GM03348 (cell line): ENCODE measurements around the gene MSANTD4.
"Not testable (repeated sequence)": the region's sequence is repeated elsewhere in the genome, so short reads cannot be mapped to it uniquely, and the experiment has no call there.

Source experiments
- DNase-seq: peaks from one replicate; pipeline ENCODE4 v3.0.0; 2012; ENCODE audit warnings: low spot score

Gene MSANTD4

DNA sequence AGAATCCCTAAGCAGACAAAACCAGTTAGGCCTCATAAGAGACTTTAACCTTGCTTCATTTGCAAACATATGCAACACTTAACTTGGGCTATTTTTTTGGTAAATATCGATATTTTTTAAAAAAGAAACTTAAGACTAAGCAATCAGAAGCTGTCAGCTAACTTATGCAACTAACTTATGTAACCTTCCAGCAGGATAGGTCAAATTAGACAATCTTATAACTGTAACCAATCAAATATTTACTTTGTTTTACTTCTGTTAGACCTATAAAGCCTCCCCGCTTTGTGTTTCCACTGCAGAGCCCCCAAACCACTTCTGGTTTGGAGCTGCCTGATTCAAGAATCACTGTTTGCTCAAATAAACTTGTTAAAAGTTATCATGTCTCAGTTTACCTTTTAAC, 8.0 kb downstream of the MSANTD4 start:
- DNase-seq: no peak

DNA sequence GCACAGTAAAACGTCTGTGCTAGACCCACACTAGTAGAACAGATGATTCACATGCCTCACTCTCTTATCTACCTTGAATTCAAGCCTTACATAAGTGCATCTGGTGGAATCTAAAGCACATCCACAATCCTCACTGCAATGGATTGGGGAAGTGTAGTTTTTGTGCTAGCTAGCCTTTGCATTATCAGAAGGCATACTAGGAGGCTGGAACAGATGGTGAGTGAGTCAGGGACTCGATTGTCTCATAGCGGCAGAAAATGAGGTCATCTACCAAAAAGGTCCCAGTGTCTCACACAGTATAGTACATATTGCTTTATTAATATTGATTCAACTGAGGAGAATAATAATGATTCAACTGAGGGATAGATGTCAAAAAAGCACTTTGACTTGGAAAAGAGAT, 9.3 kb downstream of the MSANTD4 start:
- peak; percentile 9 for DNase-seq

DNA sequence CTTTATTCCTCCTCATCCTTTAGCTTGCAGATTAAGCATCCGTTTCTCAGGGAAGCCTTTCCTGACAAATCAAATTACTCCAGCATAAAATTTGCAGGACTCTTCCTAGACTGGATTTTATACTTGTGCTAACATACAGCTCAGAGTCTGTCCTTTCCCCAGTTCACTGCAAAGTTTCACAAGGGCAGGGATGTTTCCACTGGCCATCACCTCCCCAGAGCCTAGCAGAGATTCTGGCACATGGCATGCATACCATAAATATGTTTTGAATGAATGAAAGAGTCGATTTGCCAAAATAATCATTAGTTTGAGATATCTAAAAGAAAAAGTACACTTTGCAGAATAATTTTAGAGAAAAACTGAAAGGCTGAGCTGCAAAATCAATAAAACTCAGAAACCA, 10.6 kb downstream of the MSANTD4 start:
- no peak for DNase-seq

DNA sequence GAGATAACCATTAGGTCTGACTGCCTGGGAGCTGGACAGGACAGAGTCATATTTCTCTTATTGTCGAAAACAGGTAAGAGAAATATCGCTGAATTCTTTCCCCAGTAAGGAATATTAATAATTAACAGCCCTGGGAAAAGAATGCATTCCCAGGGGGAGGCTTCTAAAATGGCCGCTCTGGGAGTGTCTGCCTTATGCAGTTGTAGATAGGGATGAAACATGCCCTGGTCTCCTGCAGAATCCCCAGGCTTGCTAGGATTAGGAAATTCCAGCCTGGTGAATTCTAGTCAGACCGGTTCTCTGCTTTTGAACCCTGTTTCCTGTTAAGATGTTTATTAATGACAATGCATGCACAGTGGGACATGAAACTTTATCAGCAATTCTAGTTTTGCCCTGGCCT, 18.9 kb downstream of the MSANTD4 start:
- DNase-seq: not testable (repeated sequence)

DNA sequence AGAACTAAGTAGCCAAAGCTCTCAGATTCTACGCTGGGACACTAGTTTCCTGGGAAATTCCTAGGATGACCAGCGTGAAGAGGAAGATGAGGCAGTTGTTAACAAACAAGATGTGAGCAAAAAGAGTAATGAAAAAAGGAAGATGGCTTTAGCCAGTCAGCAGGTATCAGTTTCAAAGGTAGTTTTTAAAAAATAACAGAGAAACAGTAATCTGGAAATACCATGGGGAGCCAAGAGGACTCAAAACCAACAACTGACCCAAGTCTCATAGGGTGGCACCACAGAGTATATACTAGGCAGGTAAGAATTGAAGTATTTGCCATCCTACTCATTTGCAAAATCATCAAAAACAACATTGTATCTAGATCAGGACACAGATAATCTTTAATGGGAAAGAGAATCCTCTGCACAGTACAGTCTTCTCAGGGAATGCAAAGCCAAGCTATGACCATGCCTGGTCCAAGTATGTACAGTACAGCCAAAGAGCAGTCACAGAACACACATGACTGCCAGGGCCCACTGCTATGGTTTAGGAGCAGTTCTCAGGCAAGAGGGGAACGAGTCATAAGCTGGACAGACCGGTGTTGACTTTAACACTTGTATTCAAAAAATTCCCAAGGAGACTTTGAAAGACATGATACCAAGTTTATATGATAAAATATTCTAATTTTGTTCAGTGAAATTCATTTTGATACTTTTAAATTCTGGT, 20.6 kb downstream of the MSANTD4 start:
- no peak for DNase-seq

DNA sequence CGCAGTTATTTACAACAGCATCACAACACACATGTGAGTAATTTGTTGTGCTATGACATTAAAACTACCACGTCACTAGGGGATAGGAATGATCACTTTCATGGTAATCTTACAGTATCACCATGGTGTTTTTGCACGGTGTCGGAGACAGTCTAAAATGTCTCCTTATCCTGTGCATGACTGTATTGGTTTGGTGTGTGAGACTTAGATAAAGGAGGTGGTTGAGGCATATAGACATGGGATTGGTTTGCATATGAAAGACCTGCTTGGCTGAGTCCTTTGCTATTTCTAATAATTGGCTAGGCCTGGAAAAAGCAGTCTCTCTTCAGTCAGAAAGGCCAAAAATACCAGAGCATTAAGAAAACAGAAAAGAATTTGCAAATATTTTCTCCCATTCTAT, 30.2 kb downstream of the MSANTD4 start:
- DNase-seq: no peak

DNA sequence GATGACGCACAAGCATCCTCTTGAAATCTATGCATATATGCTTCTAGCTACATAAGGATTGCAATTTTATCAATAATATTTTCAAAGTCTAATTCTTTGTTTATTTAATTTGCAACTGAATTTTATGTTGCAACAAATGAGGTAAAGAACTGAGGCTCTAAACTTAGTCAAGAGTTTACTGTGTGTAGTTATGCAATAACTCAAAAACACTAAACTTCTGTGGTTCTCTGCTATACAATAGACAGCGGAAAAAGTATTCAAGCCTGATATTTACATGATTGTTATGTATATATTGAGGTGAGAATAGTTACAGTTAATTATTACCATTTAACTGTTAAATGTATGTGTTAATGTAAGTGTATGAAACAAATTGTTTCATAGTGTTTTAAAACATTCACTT, 32.9 kb downstream of the MSANTD4 start:
- DNase-seq: no peak

DNA sequence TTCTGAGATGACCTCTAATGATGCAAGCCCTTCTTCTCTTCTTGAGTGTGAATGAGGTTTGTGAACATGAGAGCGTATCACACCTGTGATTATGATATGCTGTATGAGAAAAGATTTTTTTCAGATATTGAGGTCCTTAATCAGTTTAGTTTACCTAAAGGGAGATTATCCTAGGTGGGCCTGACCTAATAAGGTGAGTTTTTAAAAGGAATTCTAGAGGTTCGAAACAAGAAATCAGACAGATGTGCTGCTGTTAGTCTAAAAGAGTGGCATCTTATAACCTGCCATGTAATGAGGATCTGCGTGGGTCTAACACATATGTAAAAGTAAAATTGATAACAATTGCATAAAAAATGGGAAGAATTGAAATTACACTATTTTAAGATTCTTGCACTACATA, 33.8 kb downstream of the MSANTD4 start:
- DNase-seq: no peak

DNA sequence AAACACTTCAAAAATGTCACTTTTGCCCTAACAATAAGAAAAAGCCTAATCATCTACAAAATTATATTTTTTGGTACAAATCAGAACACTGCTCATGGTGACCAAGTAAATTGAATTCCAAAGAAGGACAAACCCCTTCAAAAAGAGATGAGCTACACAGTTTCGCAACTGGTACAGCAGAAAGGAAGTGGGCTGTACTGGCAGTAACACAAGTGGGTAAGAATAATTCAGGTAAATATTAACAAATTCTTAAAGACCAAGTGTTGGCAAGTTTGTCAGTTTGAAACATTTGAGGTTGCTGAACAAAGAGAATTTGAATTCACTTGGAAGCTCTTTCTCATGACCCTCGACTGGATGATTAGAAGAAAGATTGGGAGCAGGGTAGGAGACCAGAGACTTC, 35.5 kb downstream of the MSANTD4 start:
- DNase-seq: no peak

DNA sequence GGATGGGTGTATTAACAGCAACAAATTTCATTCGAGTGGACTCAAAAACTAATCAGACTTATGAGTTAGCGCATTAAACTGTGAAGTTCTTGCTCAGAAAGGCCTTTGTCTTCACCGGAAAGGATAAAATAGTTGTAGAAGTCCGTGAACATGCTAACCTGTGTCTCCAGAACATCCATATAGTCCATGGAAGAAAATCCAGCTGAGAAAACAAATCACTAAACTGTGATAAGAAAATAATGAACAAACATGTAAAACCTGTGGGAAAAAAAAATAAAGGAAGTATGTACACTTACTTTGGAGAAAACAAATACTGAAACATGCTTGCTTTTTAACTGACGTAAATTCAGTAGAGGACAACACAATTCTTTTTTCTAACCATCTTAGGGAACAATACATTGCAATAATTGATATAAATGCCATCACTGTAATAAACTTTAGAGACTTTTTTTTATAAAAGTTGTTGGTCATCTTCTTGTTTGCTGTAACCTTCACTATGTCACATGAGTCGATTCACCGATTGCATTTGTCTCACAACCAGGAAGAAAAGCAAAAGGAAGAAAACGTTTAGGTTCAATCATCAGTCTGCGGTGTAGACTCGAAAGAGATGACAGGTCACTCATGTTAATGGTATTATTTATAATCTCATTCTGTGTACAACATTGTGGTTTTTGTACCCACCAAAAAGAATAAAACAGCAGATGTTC, 41.9 kb downstream of the MSANTD4 start:
- DNase-seq: no peak

DNA sequence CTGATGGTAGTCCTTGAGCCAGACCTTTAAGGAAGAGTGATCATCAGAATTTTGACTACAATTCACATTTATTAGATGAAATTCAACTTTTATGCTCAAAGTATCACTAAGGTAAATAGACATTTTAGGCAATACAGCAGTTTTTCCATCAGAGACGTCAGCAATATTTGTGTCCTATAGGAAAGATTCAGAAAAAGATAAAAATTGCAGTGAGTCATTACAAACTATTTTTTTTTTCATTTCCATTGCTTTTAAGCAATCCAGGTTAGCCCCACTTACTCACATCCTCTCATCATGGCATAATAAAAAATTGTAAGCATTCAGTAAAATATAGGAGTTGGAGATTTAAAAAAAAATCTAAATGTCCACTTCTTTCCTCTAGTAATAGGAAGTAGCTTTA, 46.9 kb downstream of the MSANTD4 start:
- no peak for DNase-seq

DNA sequence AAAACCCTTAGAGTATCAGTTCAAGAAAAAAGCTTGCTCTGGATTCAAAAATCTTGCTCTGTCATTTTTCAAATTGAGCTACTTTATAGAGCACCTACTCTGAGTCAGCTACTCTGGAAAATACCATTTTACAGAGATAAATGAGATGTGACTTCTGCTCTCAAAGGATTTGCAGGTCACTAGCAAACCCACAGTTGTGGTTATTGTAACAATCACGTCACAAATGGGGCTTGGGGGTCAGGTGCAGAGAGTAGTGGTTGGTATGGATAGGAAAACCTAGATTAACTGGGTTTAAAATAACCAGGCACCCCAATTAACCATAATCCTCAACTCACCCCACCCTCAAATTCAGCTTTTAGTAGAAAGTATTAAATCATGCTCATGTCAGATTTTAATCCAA, 52.3 kb downstream of the MSANTD4 start:
- no peak for DNase-seq

DNA sequence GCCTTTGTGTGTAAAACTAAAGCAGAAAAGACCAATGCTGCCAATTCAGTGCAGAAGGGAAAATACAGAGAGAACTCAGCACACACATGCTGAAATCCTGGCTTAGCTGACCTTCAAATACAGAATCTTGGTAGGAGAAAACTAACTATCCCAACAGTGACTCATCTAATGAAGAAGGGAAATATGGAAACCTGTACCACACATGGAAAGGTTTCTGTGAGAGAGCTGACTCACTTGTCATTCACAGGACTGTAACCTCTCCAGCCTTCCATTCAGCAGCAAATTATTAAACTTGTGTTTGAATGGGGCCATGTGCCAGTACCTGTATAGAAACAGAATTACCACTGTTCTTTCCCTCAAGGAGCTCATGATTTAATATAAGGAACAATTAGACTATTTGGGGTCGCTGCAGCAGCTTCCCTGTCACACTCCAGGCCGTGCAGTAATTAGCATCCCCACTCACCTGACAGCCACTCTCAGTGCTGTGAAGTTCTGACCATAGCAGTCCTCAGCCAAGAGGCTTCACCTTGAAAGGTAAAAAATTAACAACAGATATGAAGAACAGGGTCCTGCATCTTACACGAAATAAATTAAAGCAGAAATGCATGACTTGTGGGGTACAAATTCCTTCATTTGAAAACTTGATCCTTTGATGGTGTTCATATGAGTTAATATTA, 53.9 kb downstream of the MSANTD4 start:
- DNase-seq: no peak

DNA sequence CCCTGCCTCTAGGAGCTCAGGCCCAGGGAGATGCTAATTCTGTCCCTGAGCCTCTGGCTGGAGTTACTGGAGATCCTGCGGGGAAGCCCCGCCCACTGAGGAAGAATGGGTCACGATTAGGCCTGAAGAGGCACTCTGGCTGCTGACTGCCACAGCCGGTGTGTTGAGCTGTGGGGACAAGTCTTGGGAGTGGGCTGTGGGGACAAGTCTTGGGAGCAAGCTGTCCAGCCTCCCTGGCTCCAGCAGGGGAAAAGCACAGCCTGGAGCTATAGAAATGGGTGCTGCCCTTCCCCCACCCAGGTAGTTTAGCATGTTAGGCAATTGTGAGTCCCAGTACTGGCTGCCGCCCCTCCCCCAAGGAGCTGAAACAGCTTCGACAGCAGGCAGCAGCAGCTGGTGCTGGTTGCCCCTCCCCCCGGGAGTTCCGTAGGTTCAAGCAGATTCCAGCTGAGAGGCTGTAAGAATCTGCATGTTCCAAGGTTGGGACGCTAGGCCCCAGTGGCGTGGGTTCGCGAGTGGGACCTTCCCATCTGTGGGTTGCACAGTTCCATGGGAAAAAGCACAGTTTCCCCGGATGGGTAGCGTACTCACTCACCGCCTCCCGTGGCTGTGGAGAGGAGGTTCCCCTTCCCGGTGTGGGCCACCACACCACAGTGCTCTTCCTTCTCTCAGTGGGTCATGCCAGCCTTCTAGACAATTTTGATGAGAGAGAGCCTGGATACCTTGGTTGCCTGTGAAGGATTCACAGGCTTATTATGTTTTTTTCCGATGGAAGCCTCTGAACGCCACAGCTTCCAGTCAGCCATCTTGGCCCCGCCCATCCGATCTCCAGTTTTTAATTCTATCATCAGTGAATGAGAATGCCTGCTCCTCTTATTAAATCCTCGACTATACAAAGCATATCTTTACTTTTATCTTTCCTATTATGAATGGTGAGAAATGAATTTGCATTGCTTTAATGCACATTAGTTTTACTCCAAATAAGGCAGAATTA, 61.5 kb downstream of the MSANTD4 start:
- no peak for DNase-seq
